ENCODE measurements around the gene NOG. TPM values are rescaled to one million over a fixed set of nuclear protein-coding genes. Genes with fewer than 3 reads are reported as not detected.

The NOG gene
- total and polyA plus RNA-seq, 2 experiments from 2014 or later = 0.39 to 0.66 TPM

DNA sequence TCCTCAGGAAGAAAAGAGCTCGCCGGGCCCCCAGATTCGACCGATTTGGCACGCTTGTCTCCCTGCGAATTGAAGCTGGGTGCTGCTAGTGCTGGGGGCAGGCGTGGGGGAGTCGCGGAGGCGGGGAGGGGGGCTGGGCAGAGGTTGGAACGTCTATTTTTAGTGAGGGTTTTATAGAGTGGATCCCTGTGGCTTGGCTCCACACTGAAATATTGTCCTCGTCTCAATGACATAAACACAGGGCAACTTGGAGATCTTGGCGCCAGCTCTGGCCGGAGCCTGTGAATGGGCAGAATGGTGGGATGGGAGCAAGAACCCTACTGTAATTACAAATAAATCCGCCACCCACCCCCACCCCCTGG lies 15.7 kb upstream of the NOG start:
- peak overlapping the region; percentile 65 for H3K4me2 ChIP-seq
- TF ChIP-seq POLR2AphosphoS5 (IDR thresholded peaks at IDR 0.05; ENCODE audit: low read depth) = no peak
- TF ChIP-seq NANOG (IDR thresholded peaks at IDR 0.05; ENCODE audit: borderline replicate concordance) = no peak
- TF ChIP-seq ZNF331 (CRISPR knock-in tag; IDR thresholded peaks at IDR 0.05; ENCODE audit: low read depth) = no peak
- no peak for TF ChIP-seq EZH2 (IDR thresholded peaks at IDR 0.05; ENCODE audit: low read depth, unreplicated experiment)
- TF ChIP-seq EZH2phosphoT487 (IDR thresholded peaks at IDR 0.05; ENCODE audit: unreplicated experiment) = no peak
- TF ChIP-seq, protein P1, sequence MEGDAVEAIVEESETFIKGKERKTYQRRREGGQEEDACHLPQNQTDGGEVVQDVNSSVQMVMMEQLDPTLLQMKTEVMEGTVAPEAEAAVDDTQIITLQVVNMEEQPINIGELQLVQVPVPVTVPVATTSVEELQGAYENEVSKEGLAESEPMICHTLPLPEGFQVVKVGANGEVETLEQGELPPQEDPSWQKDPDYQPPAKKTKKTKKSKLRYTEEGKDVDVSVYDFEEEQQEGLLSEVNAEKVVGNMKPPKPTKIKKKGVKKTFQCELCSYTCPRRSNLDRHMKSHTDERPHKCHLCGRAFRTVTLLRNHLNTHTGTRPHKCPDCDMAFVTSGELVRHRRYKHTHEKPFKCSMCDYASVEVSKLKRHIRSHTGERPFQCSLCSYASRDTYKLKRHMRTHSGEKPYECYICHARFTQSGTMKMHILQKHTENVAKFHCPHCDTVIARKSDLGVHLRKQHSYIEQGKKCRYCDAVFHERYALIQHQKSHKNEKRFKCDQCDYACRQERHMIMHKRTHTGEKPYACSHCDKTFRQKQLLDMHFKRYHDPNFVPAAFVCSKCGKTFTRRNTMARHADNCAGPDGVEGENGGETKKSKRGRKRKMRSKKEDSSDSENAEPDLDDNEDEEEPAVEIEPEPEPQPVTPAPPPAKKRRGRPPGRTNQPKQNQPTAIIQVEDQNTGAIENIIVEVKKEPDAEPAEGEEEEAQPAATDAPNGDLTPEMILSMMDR (conservative IDR thresholded peaks at IDR 0.05; ENCODE audit: low read depth in 2 of 2) = no peak
- TF ChIP-seq, protein P2, sequence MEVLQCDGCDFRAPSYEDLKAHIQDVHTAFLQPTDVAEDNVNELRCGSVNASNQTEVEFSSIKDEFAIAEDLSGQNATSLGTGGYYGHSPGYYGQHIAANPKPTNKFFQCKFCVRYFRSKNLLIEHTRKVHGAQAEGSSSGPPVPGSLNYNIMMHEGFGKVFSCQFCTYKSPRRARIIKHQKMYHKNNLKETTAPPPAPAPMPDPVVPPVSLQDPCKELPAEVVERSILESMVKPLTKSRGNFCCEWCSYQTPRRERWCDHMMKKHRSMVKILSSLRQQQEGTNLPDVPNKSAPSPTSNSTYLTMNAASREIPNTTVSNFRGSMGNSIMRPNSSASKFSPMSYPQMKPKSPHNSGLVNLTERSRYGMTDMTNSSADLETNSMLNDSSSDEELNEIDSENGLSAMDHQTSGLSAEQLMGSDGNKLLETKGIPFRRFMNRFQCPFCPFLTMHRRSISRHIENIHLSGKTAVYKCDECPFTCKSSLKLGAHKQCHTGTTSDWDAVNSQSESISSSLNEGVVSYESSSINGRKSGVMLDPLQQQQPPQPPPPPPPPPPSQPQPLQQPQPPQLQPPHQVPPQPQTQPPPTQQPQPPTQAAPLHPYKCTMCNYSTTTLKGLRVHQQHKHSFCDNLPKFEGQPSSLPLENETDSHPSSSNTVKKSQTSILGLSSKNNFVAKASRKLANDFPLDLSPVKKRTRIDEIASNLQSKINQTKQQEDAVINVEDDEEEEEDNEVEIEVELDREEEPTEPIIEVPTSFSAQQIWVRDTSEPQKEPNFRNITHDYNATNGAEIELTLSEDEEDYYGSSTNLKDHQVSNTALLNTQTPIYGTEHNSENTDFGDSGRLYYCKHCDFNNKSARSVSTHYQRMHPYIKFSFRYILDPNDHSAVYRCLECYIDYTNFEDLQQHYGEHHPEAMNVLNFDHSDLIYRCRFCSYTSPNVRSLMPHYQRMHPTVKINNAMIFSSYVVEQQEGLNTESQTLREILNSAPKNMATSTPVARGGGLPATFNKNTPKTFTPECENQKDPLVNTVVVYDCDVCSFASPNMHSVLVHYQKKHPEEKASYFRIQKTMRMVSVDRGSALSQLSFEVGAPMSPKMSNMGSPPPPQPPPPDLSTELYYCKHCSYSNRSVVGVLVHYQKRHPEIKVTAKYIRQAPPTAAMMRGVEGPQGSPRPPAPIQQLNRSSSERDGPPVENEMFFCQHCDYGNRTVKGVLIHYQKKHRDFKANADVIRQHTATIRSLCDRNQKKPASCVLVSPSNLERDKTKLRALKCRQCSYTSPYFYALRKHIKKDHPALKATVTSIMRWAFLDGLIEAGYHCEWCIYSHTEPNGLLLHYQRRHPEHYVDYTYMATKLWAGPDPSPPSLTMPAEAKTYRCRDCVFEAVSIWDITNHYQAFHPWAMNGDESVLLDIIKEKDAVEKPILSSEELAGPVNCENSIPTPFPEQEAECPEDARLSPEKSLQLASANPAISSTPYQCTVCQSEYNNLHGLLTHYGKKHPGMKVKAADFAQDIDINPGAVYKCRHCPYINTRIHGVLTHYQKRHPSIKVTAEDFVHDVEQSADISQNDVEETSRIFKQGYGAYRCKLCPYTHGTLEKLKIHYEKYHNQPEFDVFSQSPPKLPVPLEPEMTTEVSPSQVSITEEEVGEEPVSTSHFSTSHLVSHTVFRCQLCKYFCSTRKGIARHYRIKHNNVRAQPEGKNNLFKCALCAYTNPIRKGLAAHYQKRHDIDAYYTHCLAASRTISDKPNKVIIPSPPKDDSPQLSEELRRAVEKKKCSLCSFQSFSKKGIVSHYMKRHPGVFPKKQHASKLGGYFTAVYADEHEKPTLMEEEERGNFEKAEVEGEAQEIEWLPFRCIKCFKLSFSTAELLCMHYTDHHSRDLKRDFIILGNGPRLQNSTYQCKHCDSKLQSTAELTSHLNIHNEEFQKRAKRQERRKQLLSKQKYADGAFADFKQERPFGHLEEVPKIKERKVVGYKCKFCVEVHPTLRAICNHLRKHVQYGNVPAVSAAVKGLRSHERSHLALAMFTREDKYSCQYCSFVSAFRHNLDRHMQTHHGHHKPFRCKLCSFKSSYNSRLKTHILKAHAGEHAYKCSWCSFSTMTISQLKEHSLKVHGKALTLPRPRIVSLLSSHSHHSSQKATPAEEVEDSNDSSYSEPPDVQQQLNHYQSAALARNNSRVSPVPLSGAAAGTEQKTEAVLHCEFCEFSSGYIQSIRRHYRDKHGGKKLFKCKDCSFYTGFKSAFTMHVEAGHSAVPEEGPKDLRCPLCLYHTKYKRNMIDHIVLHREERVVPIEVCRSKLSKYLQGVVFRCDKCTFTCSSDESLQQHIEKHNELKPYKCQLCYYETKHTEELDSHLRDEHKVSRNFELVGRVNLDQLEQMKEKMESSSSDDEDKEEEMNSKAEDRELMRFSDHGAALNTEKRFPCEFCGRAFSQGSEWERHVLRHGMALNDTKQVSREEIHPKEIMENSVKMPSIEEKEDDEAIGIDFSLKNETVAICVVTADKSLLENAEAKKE (CRISPR knock-in tag; IDR thresholded peaks at IDR 0.05) = no peak
- TF ChIP-seq, protein P3, sequence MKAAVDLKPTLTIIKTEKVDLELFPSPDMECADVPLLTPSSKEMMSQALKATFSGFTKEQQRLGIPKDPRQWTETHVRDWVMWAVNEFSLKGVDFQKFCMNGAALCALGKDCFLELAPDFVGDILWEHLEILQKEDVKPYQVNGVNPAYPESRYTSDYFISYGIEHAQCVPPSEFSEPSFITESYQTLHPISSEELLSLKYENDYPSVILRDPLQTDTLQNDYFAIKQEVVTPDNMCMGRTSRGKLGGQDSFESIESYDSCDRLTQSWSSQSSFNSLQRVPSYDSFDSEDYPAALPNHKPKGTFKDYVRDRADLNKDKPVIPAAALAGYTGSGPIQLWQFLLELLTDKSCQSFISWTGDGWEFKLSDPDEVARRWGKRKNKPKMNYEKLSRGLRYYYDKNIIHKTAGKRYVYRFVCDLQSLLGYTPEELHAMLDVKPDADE (IDR thresholded peaks at IDR 0.05) = no peak
- no peaks in the 10 kb centered on the region for H3K27me3 ChIP-seq (ENCODE audit: insufficient read depth)
- Mint-ChIP-seq H3K9me3 (no peaks in the 10 kb centered on the region), H3K4me1 (peaks cover 14% of the 10 kb centered on the region), H3K36me3 (ENCODE audit: low read depth) (no peaks in the 10 kb centered on the region), H3K4me3 (no peak overlapping the region), H3K27ac (no peak overlapping the region), H3K27me3 (ENCODE audit: insufficient read depth, low read depth, poor library complexity) (no peaks in the 10 kb centered on the region)
- no peaks in the 10 kb centered on the region for H3F3A ChIP-seq (replicated peaks; ENCODE audit: low read depth)
- no peak overlapping the region for H3K27ac ChIP-seq (ENCODE audit: low read depth)
- no peaks in the 10 kb centered on the region for H3K36me3 ChIP-seq (ENCODE audit: insufficient read depth)
- peak overlapping the region; percentile 90 for H2AFZ ChIP-seq
- ATAC-seq (peak; percentile 43), DNase-seq (ENCODE audit: low spot score) (peak; percentile 25)
- H4K20me1 ChIP-seq (replicated peaks; ENCODE audit: insufficient read depth) = no peaks in the 10 kb centered on the region
- H3K79me2 ChIP-seq (replicated peaks; ENCODE audit: insufficient read depth) = no peaks in the 10 kb centered on the region
- H3K4me1 ChIP-seq (ENCODE audit: insufficient read depth) = peaks cover 23% of the 10 kb centered on the region
- H3K9me2 ChIP-seq (ENCODE audit: insufficient read depth) = no peaks in the 10 kb centered on the region
- peak overlapping the region; percentile 35 for H3K4me3 ChIP-seq

All from GM23338 (cell line).